ENCODE results near the gene DMKN.

The DMKN gene

GRCh38 chr19:35521124-35521743 lies 7.8 kb upstream of the DMKN start:
- DNase-seq: no peak

GRCh38 chr19:35519291-35519690 lies 5.8 kb upstream of the DMKN start:
- no peak for DNase-seq

- no peak for DNase-seq
These were observed 4.9 kb upstream of the DMKN start for GRCh38 chr19:35518313-35518712.

GRCh38 chr19:35517342-35517741 lies 3.9 kb upstream of the DMKN start:
- DNase-seq: no peak

GRCh38 chr19:35516310-35516709 lies 2.9 kb upstream of the DMKN start:
- no peak for DNase-seq

- DNase-seq: no peak
These were observed 897 bp upstream of the DMKN start for GRCh38 chr19:35514282-35514809.

- DNase-seq: no peak
These were observed 420 bp downstream of the DMKN start for GRCh38 chr19:35512831-35513627.

GRCh38 chr19:35511337-35511736 lies 2.1 kb downstream of the DMKN start:
- no peak for DNase-seq

- no peak for DNase-seq
These were observed 2.9 kb downstream of the DMKN start for GRCh38 chr19:35510626-35510964.

GRCh38 chr19:35509861-35510625 lies 3.4 kb downstream of the DMKN start:
- DNase-seq: peak; percentile 79

- peak; percentile 37 for DNase-seq
These were observed 4.3 kb downstream of the DMKN start for GRCh38 chr19:35509018-35509652.

- DNase-seq: no peak
These were observed 5.3 kb downstream of the DMKN start for GRCh38 chr19:35508129-35508528.

GRCh38 chr19:35507561-35507960 lies 5.9 kb downstream of the DMKN start:
- DNase-seq: no peak

- DNase-seq: no peak
These were observed 7.4 kb downstream of the DMKN start for GRCh38 chr19:35506011-35506410.

GRCh38 chr19:35502751-35503150 lies 10.7 kb downstream of the DMKN start:
- no peak for DNase-seq

- DNase-seq: no peak
These were observed 11.8 kb downstream of the DMKN start for GRCh38 chr19:35501684-35502083.

GRCh38 chr19:35500611-35501010 lies 12.8 kb downstream of the DMKN start:
- no peak for DNase-seq

- DNase-seq: no peak
These were observed 14.4 kb downstream of the DMKN start for GRCh38 chr19:35498984-35499527.

GRCh38 chr19:35498220-35498619 lies 15.2 kb downstream of the DMKN start:
- DNase-seq: no peak

- no peak for DNase-seq
These were observed 16.0 kb downstream of the DMKN start for GRCh38 chr19:35497406-35497805.

- peak; percentile 73 for DNase-seq
These were observed 18.1 kb downstream of the DMKN start for GRCh38 chr19:35495107-35496064.

- DNase-seq: no peak
These were observed 19.5 kb downstream of the DMKN start for GRCh38 chr19:35493971-35494370.

Measured in activated T-cell treated with anti-CD3 and anti-CD28 coated beads, Interleukin-2, amount 50 U/mL, for 1 hour (primary cell).